A549 (cell line): ENCODE results near the gene CCDC18. TPM values are rescaled to one million over a fixed set of nuclear protein-coding genes. Genes with fewer than 3 reads are reported as not detected.

Experiments used
- ATAC-seq, 2 experiments: fragments of 200-7000 bp in 1 of 2; fragments of >200 bp in 1 of 2; cut with Nextera tagmentation in 1 of 2; cut with Tn5 transposase in 1 of 2; 3 replicates each; pipeline versions ENCODE4 v1.8.0 to v1.9.1; 2018 to 2020; ENCODE audit warnings: mild to moderate bottlenecking in 1 of 2, moderate library complexity in 1 of 2
- CTCF ChIA-PET: fragments of 300-600 bp; sonication (Branson Sonifier 250); formaldehyde crosslinking; extraction: SDS; loops from one replicate; lab custom pipeline; 2021; ENCODE audit warnings: antibody characterized with exemption, inconsistent platforms; lab: Yijun Ruan, JAX
- POLR2A ChIA-PET: fragments of 350-600 bp; formaldehyde crosslinking; extraction: SDS; loops from one replicate; lab custom pipeline; 2021; ENCODE audit warnings: antibody characterized with exemption, inconsistent platforms; lab: Yijun Ruan, JAX
- DNase-seq, 2 experiments: peaks; one replicate each; pipeline versions ENCODE4 v3.0.0 to v3.0.0-alpha.2; 2011 to 2016; ENCODE audit warnings: low read depth in 1 of 2, low spot score in 1 of 2
- FAIRE-seq: peaks from 2 replicates; lab custom pipeline; 2011; peaks lifted over from hg19 to GRCh38; lab: Jason Lieb, UNC
- H3K27ac ChIP-seq, 2 experiments: fragments of >200 bp; sonication (Bioruptor Twin); formaldehyde crosslinking; 3 replicates each; pipeline ENCODE4 v1.5.1; 2016 to 2017
- H3K4me1 ChIP-seq: fragments of >200 bp; sonication (Bioruptor Twin); formaldehyde crosslinking; 3 replicates; pipeline ENCODE4 v1.6.1; 2016
- H3K4me2 ChIP-seq: fragments of >200 bp; sonication (Bioruptor Twin); formaldehyde crosslinking; 3 replicates; pipeline ENCODE4 v1.6.1; 2016
- H3K4me3 ChIP-seq: fragments of >200 bp; sonication (Bioruptor Twin); formaldehyde crosslinking; 3 replicates; pipeline ENCODE4 v1.5.1; 2016
- H3K9me3 ChIP-seq: fragments of >200 bp; sonication (Bioruptor Twin); formaldehyde crosslinking; 3 replicates; pipeline ENCODE4 v1.6.1; 2016
- BHLHE40 ChIP-seq: IDR thresholded peaks from 2 replicates; pipeline ENCODE4 v1.6.1; 2012; ENCODE audit warnings: low read depth, low read length, inconsistent platforms
- CHD4 ChIP-seq: fragments of 200-600 bp; sonication (generic); IDR thresholded peaks from 2 replicates; pipeline ENCODE4 v1.6.1; 2016; ENCODE audit warnings: antibody characterized with exemption, mild to moderate bottlenecking, borderline replicate concordance
- ESRRA ChIP-seq: fragments of 150-350 bp; IDR thresholded peaks from 2 replicates; pipeline ENCODE4 v1.6.1; 2014; ENCODE audit warnings: mild to moderate bottlenecking, low read length, borderline replicate concordance
- FOXS1 ChIP-seq: fragments of 250-450 bp; sonication (Bioruptor Pico); IDR thresholded peaks from 2 replicates; pipeline ENCODE4 v1.5.0; 2020; ENCODE audit warnings: mild to moderate bottlenecking, moderate library complexity
- GATA3 ChIP-seq: IDR thresholded peaks from 2 replicates; pipeline ENCODE4 v1.6.1; 2012; ENCODE audit warnings: borderline replicate concordance
- HOXB5 ChIP-seq: fragments of 250-450 bp; sonication (Bioruptor Pico); IDR thresholded peaks from 2 replicates; pipeline ENCODE4 v1.5.0; 2020; ENCODE audit warnings: mild to moderate bottlenecking, moderate library complexity
- POLR2A ChIP-seq: IDR thresholded peaks from 2 replicates; pipeline ENCODE4 v1.6.1; 2012; ENCODE audit warnings: mild to moderate bottlenecking, low read length
- RAD21 ChIP-seq, 2 experiments: fragments of >200 bp in 1 of 2; sonication (Bioruptor Twin) in 1 of 2; formaldehyde crosslinking in 1 of 2; IDR thresholded peaks in 1 of 2; conservative IDR thresholded peaks in 1 of 2; 2 replicates in 1 of 2; 3 replicates in 1 of 2; pipeline ENCODE4 v1.6.1; 2012 to 2018; ENCODE audit warnings: inconsistent platforms in 1 of 2
- SMC3 ChIP-seq: fragments of >200 bp; sonication (Bioruptor Twin); formaldehyde crosslinking; IDR thresholded peaks from 3 replicates; pipeline ENCODE4 v1.6.1; 2018; ENCODE audit warnings: inconsistent platforms
- TFCP2L1 ChIP-seq: fragments of 250-450 bp; sonication (Bioruptor Pico); IDR thresholded peaks from 2 replicates; pipeline ENCODE4 v1.5.0; 2021; ENCODE audit warnings: mild to moderate bottlenecking
- TP53 ChIP-seq: fragments of 250-450 bp; sonication (Bioruptor Pico); IDR thresholded peaks from 2 replicates; pipeline ENCODE4 v1.5.0; 2021; ENCODE audit warnings: mild to moderate bottlenecking, moderate library complexity
- ZFP36 ChIP-seq: fragments of 450-650 bp; IDR thresholded peaks from 2 replicates; pipeline ENCODE4 v1.6.1; 2014; ENCODE audit warnings: borderline replicate concordance; ENCODE audit not compliant: partially characterized antibody
- WGBS: methylation state at CpG from one replicate; pipeline ENCODE4 v1.1.6; 2017; ENCODE audit errors: missing lambda C conversion rate; 5-methylcytosine and 5-hydroxymethylcytosine counted together
- polyA plus RNA-seq, 4 experiments: library from polyadenylated mRNA; depleted of rRNA in 3 of 4; stranded (reverse); fragments of >200 nt; fragmentation: RNase III in 1 of 4; extraction: RNeasy Plus Mini Kit Qiagen cat#74134 plus additional on column Dnase treatment in 1 of 4; gene quantifications; 2 replicates in 3 of 4; 3 replicates in 1 of 4; pipeline ENCODE4 v1.2.3, GENCODE V29; 2011 to 2017
- TF ChIP-seq, protein P1 (sequence below): fragments of 200-600 bp; sonication (generic); IDR thresholded peaks from 2 replicates; pipeline ENCODE4 v1.6.1; 2016; ENCODE audit warnings: antibody characterized with exemption, mild to moderate bottlenecking, moderate library complexity
- TF ChIP-seq, protein P2 (sequence below): fragments of >200 bp; sonication (Bioruptor Twin); formaldehyde crosslinking; IDR thresholded peaks from 2 replicates; pipeline ENCODE4 v1.6.1; 2016
- TF ChIP-seq, protein P3 (sequence below): fragments of 150-350 bp; IDR thresholded peaks from 2 replicates; pipeline ENCODE4 v1.6.1; 2014; ENCODE audit warnings: low read depth, mild to moderate bottlenecking, low read length

CCDC18 gene
- polyA plus RNA-seq, 2 of the 4 experiments (the other 2 are of a cell fraction): 9.8 to 10.0 TPM

DNA sequence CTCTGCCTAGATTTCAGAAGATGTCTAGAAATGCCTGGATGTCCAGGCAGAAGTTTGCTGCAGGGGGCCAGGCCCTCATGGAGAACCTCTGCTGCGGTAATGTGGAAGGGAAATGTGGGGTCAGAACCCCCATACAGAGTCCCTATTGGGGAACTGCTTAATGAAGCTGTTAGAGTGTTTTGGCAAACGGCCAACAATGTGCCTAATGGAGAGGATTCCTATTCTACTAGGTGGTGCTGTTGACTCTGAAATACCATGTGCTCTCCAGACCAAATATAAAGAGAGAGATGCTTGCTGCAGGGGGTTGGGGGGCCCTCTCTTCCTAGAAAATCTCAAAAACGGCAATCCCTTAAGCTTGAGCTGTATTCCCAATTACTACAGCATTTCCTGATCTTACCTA, 108.0 kb downstream of the CCDC18 start:
- Histone ChIP-seq H3K4me3 (no peak overlapping the region), H3K4me2 (no peak overlapping the region), H3K4me1 (no peaks in the 10 kb centered on the region), H3K9me3 (no peaks in the 10 kb centered on the region), H3K27ac (no peak overlapping the region)
- FAIRE-seq (no peak), ATAC-seq (no peak), DNase-seq (no peak)
- ChIA-PET POLR2A (no interaction called here), CTCF (interaction anchor here (0.6 to 4.5 kb wide), 2 partner anchors 16 to 185 kb away, joined by 3 to 18 read pairs; no protein-coding TSS in a partner anchor)
- WGBS: 60% methylated on average over 3 of the region's 3 CpGs
- no peak for TF ChIP-seq SMC3

DNA sequence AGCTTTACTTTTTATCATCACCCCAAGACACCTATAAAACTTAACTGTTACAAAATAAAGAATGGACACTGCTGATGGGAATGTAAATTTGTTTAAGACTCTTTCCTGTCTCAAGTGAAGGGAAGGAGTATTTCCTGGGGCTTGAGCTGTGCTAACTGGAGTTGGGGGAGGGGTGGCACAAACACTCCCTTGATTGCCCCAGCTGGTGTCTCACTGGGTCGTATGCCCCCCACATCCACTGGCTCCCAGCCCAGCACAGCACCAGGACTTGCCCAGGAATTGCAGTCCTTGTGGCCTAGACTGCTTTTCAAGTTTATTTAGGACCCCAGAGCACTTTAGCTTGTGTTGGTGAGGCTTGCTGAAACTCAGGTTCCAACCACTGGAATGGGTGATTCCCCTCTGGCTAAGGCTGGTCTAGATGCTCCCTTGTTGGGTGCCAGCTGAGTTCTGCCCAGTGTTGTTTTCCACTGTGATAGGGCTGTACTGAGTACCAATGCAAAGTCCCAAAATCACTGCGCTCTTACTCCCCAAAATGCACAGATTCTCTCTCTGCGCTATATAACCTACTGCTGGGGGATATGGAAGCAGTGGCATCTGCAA, 116.1 kb downstream of the CCDC18 start:
- CTCF ChIA-PET: no interaction called here
- no peak for FAIRE-seq

DNA sequence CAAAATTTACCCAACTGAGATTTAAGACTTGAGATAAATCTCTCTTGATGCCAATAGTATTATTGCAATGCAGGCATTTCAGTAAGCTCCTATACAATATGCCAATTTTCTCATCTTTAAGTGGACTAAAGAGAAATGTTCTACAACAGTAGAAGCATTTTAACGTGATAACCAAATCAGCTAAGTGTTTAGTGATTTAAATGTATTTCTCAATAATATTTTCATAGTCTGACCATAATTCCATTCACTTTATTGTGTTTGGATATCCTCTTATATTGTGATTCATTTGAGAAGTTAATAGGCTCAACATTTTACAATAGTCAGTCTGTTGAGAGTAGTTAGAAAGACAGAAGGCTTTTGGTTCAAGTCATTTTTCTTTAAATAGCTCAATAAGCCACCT, 120.6 kb downstream of the CCDC18 start:
- no peak overlapping the region for H3K4me3 ChIP-seq
- no peak for ATAC-seq
- H3K9me3 ChIP-seq: no peaks in the 10 kb centered on the region
- H3K4me1 ChIP-seq: no peaks in the 10 kb centered on the region
- FAIRE-seq: no peak
- POLR2A ChIA-PET: no interaction called here
- 75% methylated on average over 1 of the region's 1 CpG for WGBS
- no peak overlapping the region for H3K4me2 ChIP-seq
- no peak for DNase-seq
- TF ChIP-seq CHD4 (no peak), POLR2A (no peak), TFCP2L1 (CRISPR knock-in tag) (no peak), HOXB5 (no peak), TP53 (CRISPR knock-in tag) (no peak), BHLHE40 (no peak), RAD21 (conservative IDR thresholded peaks at IDR 0.05 in 1 of 2, IDR thresholded peaks at IDR 0.05 in 1 of 2) (no peak)
- TF ChIP-seq, protein P1, sequence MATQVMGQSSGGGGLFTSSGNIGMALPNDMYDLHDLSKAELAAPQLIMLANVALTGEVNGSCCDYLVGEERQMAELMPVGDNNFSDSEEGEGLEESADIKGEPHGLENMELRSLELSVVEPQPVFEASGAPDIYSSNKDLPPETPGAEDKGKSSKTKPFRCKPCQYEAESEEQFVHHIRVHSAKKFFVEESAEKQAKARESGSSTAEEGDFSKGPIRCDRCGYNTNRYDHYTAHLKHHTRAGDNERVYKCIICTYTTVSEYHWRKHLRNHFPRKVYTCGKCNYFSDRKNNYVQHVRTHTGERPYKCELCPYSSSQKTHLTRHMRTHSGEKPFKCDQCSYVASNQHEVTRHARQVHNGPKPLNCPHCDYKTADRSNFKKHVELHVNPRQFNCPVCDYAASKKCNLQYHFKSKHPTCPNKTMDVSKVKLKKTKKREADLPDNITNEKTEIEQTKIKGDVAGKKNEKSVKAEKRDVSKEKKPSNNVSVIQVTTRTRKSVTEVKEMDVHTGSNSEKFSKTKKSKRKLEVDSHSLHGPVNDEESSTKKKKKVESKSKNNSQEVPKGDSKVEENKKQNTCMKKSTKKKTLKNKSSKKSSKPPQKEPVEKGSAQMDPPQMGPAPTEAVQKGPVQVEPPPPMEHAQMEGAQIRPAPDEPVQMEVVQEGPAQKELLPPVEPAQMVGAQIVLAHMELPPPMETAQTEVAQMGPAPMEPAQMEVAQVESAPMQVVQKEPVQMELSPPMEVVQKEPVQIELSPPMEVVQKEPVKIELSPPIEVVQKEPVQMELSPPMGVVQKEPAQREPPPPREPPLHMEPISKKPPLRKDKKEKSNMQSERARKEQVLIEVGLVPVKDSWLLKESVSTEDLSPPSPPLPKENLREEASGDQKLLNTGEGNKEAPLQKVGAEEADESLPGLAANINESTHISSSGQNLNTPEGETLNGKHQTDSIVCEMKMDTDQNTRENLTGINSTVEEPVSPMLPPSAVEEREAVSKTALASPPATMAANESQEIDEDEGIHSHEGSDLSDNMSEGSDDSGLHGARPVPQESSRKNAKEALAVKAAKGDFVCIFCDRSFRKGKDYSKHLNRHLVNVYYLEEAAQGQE: no peak
- TF ChIP-seq, protein P2, sequence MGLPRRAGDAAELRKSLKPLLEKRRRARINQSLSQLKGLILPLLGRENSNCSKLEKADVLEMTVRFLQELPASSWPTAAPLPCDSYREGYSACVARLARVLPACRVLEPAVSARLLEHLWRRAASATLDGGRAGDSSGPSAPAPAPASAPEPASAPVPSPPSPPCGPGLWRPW: no peak
- TF ChIP-seq, protein P3, sequence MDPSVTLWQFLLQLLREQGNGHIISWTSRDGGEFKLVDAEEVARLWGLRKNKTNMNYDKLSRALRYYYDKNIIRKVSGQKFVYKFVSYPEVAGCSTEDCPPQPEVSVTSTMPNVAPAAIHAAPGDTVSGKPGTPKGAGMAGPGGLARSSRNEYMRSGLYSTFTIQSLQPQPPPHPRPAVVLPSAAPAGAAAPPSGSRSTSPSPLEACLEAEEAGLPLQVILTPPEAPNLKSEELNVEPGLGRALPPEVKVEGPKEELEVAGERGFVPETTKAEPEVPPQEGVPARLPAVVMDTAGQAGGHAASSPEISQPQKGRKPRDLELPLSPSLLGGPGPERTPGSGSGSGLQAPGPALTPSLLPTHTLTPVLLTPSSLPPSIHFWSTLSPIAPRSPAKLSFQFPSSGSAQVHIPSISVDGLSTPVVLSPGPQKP: no peak
- CTCF ChIA-PET: interaction anchor here (0.8 to 1.6 kb wide), 3 partner anchors 25 to 44 kb away, joined by 3 to 4 read pairs (median 3); partner anchors contain the start of gene DR1
- H3K27ac ChIP-seq: no peak overlapping the region

More for the DNA sequence above, 116.1 kb downstream of the CCDC18 start:
- POLR2A ChIA-PET: no interaction called here
- H3K9me3 ChIP-seq: no peaks in the 10 kb centered on the region
- DNase-seq (no peak), ATAC-seq (no peak)
- no peaks in the 10 kb centered on the region for H3K4me1 ChIP-seq
- no peak overlapping the region for H3K4me3 ChIP-seq
- no peak overlapping the region for H3K27ac ChIP-seq
- no peak overlapping the region for H3K4me2 ChIP-seq
- TF ChIP-seq FOXS1 (CRISPR knock-in tag) (no peak), HOXB5 (no peak), ZFP36 (no peak), ESRRA (no peak), GATA3 (no peak)
- 73% methylated on average over 3 of the region's 3 CpGs for WGBS
